ENCODE measurements around the gene BLOC1S3. TPM values are rescaled to one million over a fixed set of nuclear protein-coding genes. Genes with fewer than 3 reads are reported as not detected.

The BLOC1S3 gene
- total RNA-seq, 1 donor from 2014 or later: 16.9 TPM

DNA sequence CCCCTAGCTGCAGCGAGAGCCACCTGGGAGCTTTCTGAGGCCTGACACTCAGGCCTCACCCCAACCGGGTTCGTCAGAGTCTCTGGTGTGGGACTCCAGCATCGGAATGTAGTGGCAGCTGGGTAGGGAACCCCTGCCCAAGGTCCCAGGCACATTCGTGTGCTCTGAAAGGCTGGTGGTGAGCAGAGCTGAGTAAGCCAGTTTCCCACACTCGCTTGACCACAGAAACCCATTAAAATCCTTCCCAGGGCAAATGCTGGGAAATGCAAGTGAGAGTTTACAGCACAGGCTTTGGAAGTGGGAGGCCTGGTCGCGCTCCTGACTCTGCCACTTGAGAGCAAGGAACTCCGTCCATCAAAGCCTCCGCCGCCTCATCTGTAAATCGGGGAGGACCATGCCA lies 4.8 kb upstream of the BLOC1S3 start:
- TF ChIP-seq, protein P1, sequence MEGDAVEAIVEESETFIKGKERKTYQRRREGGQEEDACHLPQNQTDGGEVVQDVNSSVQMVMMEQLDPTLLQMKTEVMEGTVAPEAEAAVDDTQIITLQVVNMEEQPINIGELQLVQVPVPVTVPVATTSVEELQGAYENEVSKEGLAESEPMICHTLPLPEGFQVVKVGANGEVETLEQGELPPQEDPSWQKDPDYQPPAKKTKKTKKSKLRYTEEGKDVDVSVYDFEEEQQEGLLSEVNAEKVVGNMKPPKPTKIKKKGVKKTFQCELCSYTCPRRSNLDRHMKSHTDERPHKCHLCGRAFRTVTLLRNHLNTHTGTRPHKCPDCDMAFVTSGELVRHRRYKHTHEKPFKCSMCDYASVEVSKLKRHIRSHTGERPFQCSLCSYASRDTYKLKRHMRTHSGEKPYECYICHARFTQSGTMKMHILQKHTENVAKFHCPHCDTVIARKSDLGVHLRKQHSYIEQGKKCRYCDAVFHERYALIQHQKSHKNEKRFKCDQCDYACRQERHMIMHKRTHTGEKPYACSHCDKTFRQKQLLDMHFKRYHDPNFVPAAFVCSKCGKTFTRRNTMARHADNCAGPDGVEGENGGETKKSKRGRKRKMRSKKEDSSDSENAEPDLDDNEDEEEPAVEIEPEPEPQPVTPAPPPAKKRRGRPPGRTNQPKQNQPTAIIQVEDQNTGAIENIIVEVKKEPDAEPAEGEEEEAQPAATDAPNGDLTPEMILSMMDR (IDR thresholded peaks at IDR 0.05): no peak
- Mint-ChIP-seq H3K4me1 (ENCODE audit: unreplicated experiment) (peaks cover 10% of the 10 kb centered on the region), H3K36me3 (ENCODE audit: unreplicated experiment) (no peaks in the 10 kb centered on the region), H3K4me3 (ENCODE audit: unreplicated experiment) (no peak overlapping the region), H3K27me3 (ENCODE audit: unreplicated experiment) (no peaks in the 10 kb centered on the region), H3K9me3 (ENCODE audit: unreplicated experiment) (no peaks in the 10 kb centered on the region), H3K27ac (ENCODE audit: unreplicated experiment) (no peak overlapping the region)
- DNase-seq (ENCODE audit: extremely low spot score, unreplicated experiment): no peak

DNA sequence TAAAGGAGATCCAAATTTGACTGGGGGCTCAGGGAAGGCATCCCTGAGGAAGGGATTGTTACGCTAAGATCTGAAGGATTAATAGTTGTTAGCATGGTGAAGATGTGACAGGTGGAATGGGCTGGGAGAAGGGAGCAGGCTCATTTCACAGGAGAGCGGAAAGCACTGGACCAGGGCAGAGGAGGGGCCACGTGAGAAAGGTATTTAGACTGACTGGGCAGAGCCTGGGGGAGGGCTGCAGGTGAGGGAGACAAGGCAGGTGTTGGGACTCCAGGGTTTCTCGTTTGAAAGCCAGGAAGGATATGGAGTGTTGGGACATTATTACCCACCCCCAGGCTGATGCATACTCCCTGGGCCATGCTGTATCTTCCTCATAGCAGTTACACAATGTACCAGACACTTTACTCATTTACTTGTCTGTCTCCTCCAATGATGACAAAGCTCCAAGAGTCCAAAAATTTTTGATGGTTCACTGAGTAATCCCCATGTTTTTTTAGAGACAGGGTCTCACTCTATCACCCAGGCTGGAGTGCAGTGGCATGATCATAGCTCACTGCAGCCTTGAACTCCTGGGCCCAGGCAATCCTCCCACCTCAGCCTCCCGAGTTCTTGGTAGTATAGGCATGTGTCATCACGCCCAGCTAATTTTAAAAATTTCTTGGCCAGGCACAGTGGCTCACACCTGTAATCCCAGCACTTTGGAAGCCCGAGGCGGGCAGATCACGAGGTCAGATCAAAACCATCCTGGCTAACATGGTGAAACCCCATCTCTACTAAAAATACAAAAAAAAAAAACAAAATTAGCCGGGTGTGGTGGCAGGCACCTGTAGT lies 2.9 kb upstream of the BLOC1S3 start:
- Mint-ChIP-seq H3K27me3 (ENCODE audit: unreplicated experiment) (no peaks in the 10 kb centered on the region), H3K4me1 (ENCODE audit: unreplicated experiment) (peaks cover 20% of the 10 kb centered on the region), H3K27ac (ENCODE audit: unreplicated experiment) (no peak overlapping the region), H3K4me3 (ENCODE audit: unreplicated experiment) (no peak overlapping the region), H3K36me3 (ENCODE audit: unreplicated experiment) (no peaks in the 10 kb centered on the region), H3K9me3 (ENCODE audit: unreplicated experiment) (no peaks in the 10 kb centered on the region)
- DNase-seq (ENCODE audit: extremely low spot score, unreplicated experiment): no peak
- TF ChIP-seq, protein P1 (IDR thresholded peaks at IDR 0.05): no peak

DNA sequence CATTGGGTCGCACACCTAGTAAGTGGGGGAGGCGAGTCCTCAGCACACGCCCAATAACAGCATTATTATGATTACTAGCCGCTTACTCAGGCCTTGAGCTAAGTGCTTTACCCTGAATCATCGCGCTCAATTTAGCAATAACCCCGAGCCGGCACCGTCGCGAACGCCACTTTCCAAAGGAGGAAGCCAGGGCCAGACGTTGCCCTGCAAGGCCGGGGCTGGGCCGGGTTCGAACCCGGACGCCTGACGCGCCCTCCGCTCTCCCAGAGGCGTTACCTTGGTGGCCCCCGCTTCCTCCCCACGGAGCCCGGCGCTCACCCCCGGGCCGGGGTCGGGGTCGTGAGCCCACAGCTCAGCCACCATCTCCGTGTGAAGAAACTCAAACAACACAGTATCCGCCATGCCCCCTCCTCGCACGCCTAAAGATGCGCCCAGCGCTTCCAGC lies 745 bp upstream of the BLOC1S3 start, which contains the start of gene TRAPPC6A:
TRAPPC6A (minus strand) TSS at position 421 of the 445 bp plus-strand sequence; CDS start at position 402, 19 bp downstream.
- TF ChIP-seq, protein P1 (IDR thresholded peaks at IDR 0.05): no peak
- peaks cover 4% of the 10 kb centered on the region for H3K36me3 Mint-ChIP-seq (ENCODE audit: unreplicated experiment)

DNA sequence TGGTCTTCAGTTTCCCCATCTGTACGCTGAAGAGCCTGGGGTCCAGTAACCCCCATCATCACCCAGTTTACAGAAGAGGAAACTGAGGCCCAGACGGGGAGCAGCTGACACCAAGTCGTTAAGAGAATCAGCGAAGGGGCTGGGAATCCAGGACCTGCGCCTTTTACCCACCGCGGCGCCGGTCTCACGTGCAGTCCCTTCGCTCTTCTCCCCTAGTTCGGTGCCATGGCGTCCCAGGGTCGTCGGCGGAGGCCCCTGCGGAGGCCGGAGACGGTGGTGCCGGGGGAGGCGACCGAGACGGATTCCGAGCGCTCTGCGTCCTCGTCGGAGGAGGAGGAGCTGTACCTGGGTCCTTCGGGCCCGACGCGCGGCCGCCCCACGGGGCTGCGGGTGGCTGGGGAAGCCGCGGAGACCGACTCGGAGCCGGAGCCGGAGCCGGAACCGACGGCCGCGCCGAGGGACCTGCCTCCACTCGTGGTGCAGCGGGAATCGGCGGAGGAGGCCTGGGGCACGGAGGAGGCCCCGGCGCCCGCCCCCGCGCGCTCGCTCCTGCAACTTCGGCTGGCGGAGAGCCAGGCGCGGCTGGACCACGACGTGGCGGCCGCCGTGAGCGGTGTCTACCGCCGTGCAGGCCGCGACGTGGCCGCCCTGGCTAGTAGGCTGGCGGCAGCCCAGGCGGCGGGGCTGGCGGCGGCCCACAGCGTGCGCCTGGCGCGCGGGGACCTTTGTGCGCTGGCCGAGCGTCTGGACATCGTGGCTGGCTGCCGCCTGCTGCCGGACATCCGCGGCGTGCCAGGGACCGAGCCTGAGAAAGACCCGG lies 698 bp downstream of the BLOC1S3 start:
- DNase-seq (ENCODE audit: extremely low spot score, unreplicated experiment): no peak
- Mint-ChIP-seq H3K4me1 (ENCODE audit: unreplicated experiment) (peaks cover 29% of the 10 kb centered on the region), H3K27ac (ENCODE audit: unreplicated experiment) (peak overlapping the region; percentile 96), H3K27me3 (ENCODE audit: unreplicated experiment) (no peaks in the 10 kb centered on the region), H3K36me3 (ENCODE audit: unreplicated experiment) (peaks cover 4% of the 10 kb centered on the region), H3K9me3 (ENCODE audit: unreplicated experiment) (no peaks in the 10 kb centered on the region), H3K4me3 (ENCODE audit: unreplicated experiment) (peak overlapping the region; percentile 92)
- TF ChIP-seq, protein P1 (IDR thresholded peaks at IDR 0.05): no peak

More for the DNA sequence above, 745 bp upstream of the BLOC1S3 start, which contains the start of gene TRAPPC6A:
- DNase-seq (ENCODE audit: extremely low spot score, unreplicated experiment): no peak
- no peaks in the 10 kb centered on the region for H3K9me3 Mint-ChIP-seq (ENCODE audit: unreplicated experiment)
- H3K27ac Mint-ChIP-seq (ENCODE audit: unreplicated experiment): peak within 1 kb of the TSS; percentile 96
- peaks cover 29% of the 10 kb centered on the region for H3K4me1 Mint-ChIP-seq (ENCODE audit: unreplicated experiment)
- no peaks in the 10 kb centered on the region for H3K27me3 Mint-ChIP-seq (ENCODE audit: unreplicated experiment)
- peak within 1 kb of the TSS; percentile 92 for H3K4me3 Mint-ChIP-seq (ENCODE audit: unreplicated experiment)

Measured in osteocyte (in vitro differentiated cells).